Suprapubic skin (tissue), 3 donors: ENCODE measurements around the gene TBC1D5.

ENCODE experiments used
- EP300 ChIP-seq: sonication (generic); formaldehyde crosslinking; IDR thresholded peaks from one replicate; pipeline ENCODE4 v1.6.1; 2017; ENCODE audit warnings: antibody characterized with exemption
- POLR2A ChIP-seq, 2 donors: fragments of 450-650 bp; IDR thresholded peaks; one replicate each; pipeline ENCODE4 v1.6.1; 2017; ENCODE audit warnings: antibody characterized with exemption in 2 of 2, mild to moderate bottlenecking in 2 of 2, moderate library complexity in 2 of 2
- TF ChIP-seq, protein P1 (sequence below), 2 donors: fragments of 200-600 bp in 1 of 2; fragments of 450-650 bp in 1 of 2; sonication (generic) in 1 of 2; IDR thresholded peaks; one replicate each; pipeline ENCODE4 v1.5.1; 2016 to 2019; ENCODE audit warnings: antibody characterized with exemption in 2 of 2, mild to moderate bottlenecking in 1 of 2, moderate library complexity in 1 of 2

DNA sequence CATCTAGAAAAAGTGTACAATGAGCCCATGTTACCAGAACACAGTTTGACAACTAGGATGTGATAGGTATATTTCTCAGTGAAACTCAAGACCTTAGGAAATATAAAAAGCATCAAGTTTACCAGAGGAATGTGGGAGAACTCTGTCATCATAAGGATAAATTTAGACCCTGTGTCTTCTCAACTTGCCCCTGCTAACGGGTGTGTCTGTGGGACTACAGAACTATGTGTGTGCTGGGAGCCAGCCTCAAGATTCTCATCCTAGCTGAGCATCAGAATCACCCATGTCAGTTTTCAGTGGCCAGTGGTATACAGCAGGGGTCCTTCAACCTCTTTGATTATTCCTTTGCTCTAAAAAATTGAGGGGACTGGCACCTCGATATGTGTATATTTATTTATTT, 464.4 kb downstream of the TBC1D5 start:
- TF ChIP-seq, protein P1, sequence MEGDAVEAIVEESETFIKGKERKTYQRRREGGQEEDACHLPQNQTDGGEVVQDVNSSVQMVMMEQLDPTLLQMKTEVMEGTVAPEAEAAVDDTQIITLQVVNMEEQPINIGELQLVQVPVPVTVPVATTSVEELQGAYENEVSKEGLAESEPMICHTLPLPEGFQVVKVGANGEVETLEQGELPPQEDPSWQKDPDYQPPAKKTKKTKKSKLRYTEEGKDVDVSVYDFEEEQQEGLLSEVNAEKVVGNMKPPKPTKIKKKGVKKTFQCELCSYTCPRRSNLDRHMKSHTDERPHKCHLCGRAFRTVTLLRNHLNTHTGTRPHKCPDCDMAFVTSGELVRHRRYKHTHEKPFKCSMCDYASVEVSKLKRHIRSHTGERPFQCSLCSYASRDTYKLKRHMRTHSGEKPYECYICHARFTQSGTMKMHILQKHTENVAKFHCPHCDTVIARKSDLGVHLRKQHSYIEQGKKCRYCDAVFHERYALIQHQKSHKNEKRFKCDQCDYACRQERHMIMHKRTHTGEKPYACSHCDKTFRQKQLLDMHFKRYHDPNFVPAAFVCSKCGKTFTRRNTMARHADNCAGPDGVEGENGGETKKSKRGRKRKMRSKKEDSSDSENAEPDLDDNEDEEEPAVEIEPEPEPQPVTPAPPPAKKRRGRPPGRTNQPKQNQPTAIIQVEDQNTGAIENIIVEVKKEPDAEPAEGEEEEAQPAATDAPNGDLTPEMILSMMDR (IDR thresholded peaks at IDR 0.05) = no peak
- TF ChIP-seq POLR2A (IDR thresholded peaks at IDR 0.05) = no peak
- no peak for TF ChIP-seq EP300
